Central memory CD8-positive, alpha-beta T cell (primary cell): Measurements from ENCODE around the gene SEZ6.
A peak's percentile ranks its signal among the peaks of the same experiment; 100 is the strongest.

Experiments used
- ATAC-seq: fragments of 150-1000 bp; cut with Tn5 transposase; replicated peaks from 2 replicates; pipeline ENCODE4 v1.10.0; 2022; ENCODE audit warnings: mild to moderate bottlenecking, moderate FRiP score, moderate number of reproducible peaks; ENCODE audit not compliant: poor library complexity, severe bottlenecking; ENCODE audit errors: extremely low read depth
- DNase-seq, 2 donors: peaks; one replicate each; pipeline ENCODE4 v3.0.0; 2021; ENCODE audit warnings: low spot score in 2 of 2
- H3K27ac Mint-ChIP-seq: one replicate; pipeline ENCODE4 v1.8.0; 2022; ENCODE audit warnings: low read depth, mild to moderate bottlenecking, moderate library complexity, mixed read lengths
- H3K27me3 Mint-ChIP-seq: one replicate; pipeline ENCODE4 v1.8.0; 2022; ENCODE audit warnings: mixed read lengths
- H3K36me3 Mint-ChIP-seq: one replicate; pipeline ENCODE4 v1.8.0; 2022; ENCODE audit warnings: mild to moderate bottlenecking, moderate library complexity, mixed read lengths; ENCODE audit not compliant: insufficient read depth
- H3K4me1 Mint-ChIP-seq: one replicate; pipeline ENCODE4 v1.8.0; 2022; ENCODE audit warnings: mixed read lengths
- H3K4me3 Mint-ChIP-seq: one replicate; pipeline ENCODE4 v1.8.0; 2022; ENCODE audit warnings: mild to moderate bottlenecking, moderate library complexity, mixed read lengths
- H3K9me3 Mint-ChIP-seq: one replicate; pipeline ENCODE4 v1.8.0; 2022; ENCODE audit warnings: mixed read lengths

The SEZ6 gene

DNA sequence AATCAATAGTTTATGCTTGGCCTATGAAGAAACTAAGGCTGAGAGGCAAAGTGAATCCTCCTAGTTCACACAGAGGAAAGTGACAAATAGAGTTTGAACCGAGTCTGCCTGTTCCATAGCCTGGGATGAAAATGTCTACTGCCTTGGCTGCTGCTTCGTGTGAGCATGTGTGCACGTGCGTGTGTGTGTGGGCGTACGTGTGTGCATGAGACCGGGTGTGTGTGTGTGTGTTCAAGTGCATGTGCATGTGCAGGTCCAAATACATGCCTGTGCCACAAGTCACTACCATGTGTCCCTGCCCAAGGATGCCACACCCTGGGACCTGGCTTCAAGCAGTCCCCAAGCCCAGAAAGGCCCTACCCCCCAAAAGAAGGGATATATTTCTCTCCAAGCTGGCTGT is 13.6 kb downstream of the SEZ6 start:
- Mint-ChIP-seq H3K27me3 (peaks cover 20% of the 10 kb centered on the region), H3K4me1 (no peaks in the 10 kb centered on the region), H3K4me3 (no peak overlapping the region), H3K36me3 (no peaks in the 10 kb centered on the region), H3K9me3 (no peaks in the 10 kb centered on the region), H3K27ac (no peak overlapping the region)
- ATAC-seq: no peak
- no peak for DNase-seq

DNA sequence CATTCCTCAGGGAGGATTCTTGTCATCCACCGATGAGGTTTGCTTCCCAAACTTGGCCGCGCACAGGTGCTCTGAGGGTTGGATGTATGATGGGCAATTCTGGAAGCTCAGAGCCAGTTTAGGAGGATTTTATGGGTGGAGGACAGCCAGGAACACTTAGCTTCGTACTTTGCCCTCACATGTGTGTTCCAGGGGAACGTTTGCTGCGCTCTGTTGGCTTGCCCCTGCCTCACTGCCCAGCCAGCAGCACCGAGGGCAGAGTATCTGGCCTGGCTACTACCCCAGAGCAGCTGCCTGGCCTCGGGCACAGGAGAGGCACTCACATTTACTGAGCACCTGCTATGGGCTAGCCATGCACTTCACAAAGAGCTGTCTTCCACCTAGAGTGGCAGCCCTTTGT is 14.1 kb downstream of the SEZ6 start:
- Mint-ChIP-seq H3K4me3 (no peak overlapping the region), H3K27ac (no peak overlapping the region), H3K4me1 (no peaks in the 10 kb centered on the region), H3K27me3 (peaks cover 16% of the 10 kb centered on the region), H3K36me3 (no peaks in the 10 kb centered on the region), H3K9me3 (no peaks in the 10 kb centered on the region)
- DNase-seq (no peak), ATAC-seq (no peak)

DNA sequence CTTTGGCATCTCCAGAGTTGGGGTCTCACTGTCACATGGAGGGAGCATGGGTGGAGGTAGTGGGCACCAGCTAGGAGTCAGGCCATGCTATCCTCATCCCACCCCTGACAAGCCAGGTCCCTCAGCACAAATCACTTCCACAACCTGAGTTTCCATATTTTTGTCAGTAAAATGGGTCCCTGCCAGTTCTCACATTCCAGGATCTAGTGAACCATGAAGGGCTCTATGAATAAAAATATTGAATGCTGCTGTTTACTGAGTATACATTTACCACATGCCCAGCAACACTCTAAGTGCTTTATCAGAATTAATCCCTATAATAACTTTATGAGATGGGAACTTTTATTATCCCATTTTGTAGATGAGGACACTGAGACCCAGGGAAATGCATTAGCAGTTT is 16.8 kb downstream of the SEZ6 start:
- H3K36me3 Mint-ChIP-seq: no peaks in the 10 kb centered on the region
- no peaks in the 10 kb centered on the region for H3K27me3 Mint-ChIP-seq
- no peak overlapping the region for H3K27ac Mint-ChIP-seq
- ATAC-seq (no peak), DNase-seq (no peak)
- no peaks in the 10 kb centered on the region for H3K9me3 Mint-ChIP-seq
- H3K4me1 Mint-ChIP-seq: no peaks in the 10 kb centered on the region
- no peak overlapping the region for H3K4me3 Mint-ChIP-seq

DNA sequence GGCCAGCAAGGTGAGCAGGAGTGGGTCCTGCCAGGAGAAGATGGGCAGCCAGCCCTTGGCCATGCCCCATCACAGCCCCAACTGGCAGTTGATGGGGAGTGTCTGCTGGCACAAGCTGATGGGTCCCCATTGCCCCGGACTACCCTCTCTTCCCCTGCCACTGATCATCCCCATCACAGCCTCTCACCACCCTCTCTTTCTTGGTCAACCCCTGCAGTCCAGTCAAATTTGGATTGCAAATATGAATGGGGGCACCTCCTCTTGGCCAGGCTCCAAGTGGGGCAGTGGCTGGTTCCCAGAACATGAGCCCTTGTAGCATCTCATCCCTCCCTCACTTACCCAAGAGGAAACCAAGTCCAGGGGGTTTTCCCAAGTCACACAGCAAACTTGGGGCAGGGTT is 17.4 kb downstream of the SEZ6 start:
- Mint-ChIP-seq H3K36me3 (no peaks in the 10 kb centered on the region), H3K4me1 (peaks cover 1% of the 10 kb centered on the region), H3K9me3 (no peaks in the 10 kb centered on the region), H3K27me3 (no peaks in the 10 kb centered on the region), H3K4me3 (no peak overlapping the region), H3K27ac (no peak overlapping the region)
- ATAC-seq (no peak), DNase-seq (no peak)

DNA sequence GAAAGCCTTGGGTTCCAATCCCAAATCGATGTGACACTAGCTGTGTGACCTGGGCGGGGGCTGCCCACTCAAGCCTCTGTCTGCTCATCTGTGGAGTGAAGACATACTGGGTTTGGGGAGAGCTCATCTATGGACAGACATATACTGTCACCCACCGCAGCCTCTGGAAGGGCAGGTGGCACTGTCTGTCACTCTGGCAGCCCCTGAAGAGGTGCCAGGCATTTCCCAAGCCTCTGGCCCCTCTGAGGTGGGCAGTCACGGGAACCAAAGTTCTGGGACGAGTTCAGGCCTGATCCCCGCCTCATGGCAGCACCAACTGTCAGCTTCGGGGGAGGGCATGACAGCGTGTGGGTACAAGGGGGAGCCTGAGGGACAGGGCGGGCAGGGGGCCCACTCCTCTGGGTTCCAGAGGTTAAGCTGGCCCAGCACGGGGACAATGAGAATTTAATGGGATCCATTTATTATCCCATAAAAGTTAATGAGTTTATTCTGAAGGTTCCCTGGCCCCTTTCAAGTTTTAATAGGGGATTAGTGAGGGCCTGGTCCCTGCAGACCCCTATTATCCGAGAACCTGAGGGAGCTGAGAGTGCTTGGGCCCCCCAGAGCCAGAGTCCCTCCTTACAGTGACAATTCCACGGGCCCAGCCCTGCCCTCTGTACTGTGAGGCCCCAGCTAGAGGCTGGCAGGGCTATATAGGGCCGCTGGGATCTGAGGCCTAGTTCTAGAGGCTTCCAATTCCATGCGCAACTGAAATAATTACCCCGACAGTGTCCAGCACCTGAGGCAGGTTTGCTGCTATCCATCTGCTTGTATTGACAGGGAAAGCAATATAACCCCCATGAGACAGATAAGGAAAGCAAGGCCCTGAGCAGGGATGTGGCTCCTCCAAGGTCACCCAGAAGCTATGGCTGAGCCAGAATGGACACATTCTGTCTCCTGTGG is 18.8 kb downstream of the SEZ6 start:
- Mint-ChIP-seq H3K27ac (no peak overlapping the region), H3K36me3 (peaks cover 5% of the 10 kb centered on the region), H3K4me1 (peaks cover 16% of the 10 kb centered on the region), H3K9me3 (no peaks in the 10 kb centered on the region), H3K27me3 (no peaks in the 10 kb centered on the region), H3K4me3 (no peak overlapping the region)
- DNase-seq: no peak
- ATAC-seq: no peak

DNA sequence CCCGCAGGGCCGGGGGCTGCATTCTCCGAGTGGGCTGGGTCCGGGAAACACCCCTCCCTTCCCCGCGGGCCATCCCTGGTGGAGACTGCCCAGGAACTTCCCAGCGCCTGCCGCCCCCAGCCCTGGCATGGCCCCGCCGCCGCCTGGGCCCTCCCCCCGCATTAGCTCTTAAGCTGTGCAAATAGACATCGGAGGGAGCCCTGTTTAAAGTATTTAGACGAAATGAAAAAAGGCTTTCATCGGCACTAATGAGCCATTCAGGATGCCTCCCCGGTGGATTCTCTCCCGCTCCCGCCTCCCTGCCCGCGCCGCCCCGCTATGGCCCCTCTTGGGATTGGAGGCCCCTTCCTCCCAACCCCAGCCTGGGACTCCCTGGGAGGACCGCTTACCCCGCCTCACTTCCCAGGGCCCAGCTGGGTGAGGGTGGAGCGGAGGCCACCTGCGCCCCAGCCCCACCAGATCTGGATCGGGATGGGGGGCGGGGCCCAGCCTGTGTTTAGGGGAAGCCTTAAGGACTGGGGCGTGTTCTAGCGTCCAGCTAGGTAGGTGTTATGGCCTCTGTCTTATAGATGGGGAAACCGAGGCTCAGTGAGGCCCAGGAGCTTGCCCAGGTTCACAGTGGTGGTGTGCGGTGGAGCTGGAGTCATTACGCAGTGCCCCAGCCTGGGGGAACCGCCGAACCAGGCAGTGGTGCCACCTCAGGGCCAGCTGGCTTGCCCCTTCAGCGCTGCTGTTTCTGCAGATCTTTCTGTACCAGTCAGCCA is 19.7 kb downstream of the SEZ6 start:
- no peak overlapping the region for H3K4me3 Mint-ChIP-seq
- peaks cover 5% of the 10 kb centered on the region for H3K36me3 Mint-ChIP-seq
- no peak overlapping the region for H3K27ac Mint-ChIP-seq
- H3K4me1 Mint-ChIP-seq: peaks cover 19% of the 10 kb centered on the region
- ATAC-seq (no peak), DNase-seq (no peak)
- H3K9me3 Mint-ChIP-seq: no peaks in the 10 kb centered on the region
- H3K27me3 Mint-ChIP-seq: no peaks in the 10 kb centered on the region

DNA sequence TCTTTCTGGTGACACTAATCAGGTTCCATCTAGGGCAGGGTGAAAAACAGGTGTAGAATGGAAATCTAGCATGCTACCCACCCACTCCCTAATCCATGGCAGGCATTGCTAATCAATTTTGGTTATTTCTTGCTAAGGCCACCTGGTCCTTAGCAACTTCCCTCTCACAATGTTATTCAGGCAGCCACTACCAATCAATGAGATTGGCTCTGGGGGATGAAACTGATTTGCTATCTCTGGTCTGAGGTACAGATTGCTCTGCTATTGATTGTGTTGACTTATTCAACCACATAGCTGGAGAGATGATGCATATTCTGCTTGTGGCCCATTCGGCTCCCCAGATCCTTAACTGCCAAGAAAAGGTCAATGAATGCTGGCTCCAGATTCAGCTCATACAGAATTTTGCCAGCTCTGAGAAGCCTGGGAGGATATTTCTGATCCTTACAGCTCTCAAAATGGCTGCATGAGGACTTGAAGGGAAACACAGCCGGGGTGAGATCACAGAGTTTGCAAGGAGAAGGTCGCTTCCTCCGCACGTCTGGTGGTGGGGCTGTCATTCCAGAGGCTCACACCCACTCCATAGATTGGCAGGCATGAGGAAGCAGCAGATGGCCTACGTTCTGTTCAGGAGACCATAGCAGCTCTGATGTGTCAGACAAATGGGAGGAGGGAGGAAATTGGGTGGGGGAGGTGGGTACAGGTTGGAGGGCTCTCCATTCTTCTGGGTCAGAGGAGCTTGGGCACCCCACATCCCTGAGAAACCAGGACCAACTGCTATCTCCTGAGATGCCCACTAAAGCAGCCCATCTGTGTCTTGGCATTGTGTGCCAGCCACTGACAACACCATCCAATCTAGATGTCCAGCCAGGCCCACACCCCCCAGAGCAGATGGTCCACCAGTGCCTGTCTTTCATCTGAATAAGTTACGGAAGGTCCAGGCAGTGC is 22.3 kb downstream of the SEZ6 start:
- no peak for ATAC-seq
- DNase-seq: no peak
- peaks cover 19% of the 10 kb centered on the region for H3K4me1 Mint-ChIP-seq
- H3K9me3 Mint-ChIP-seq: no peaks in the 10 kb centered on the region
- H3K36me3 Mint-ChIP-seq: peaks cover 5% of the 10 kb centered on the region
- H3K27ac Mint-ChIP-seq: peak overlapping the region; percentile 97
- H3K4me3 Mint-ChIP-seq: peak overlapping the region; percentile 27
- no peaks in the 10 kb centered on the region for H3K27me3 Mint-ChIP-seq

DNA sequence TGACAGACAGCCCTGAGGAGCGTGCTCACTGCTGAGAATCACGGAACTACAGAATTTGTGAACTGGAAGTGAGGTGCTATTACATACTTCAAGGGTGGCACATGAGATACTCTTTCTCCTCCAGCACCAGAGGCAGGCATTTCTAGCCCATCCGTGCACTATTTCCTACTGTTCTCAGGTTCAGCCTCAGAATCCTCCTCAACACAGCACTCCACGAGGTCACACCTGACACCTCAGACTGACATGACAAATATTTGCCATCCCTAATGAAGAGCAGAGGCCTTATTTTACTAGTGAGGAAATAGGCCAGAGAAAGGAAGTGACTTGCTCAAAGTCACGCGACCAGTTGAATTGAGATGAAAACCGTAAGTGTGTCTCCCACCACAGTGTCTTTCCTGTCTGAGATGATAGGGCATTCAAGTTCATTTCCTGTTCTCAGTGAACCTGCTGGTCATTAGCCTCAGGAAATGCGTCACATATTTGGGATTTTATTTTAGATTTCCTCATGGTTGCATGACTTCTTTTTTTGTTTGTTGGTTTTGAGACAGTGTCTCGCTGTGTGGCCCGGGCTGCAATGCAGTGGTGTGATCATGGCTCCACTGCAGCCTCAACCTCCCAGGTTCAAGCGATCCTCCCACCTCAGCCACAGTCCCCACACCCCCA is 23.6 kb downstream of the SEZ6 start:
- H3K4me3 Mint-ChIP-seq: peak overlapping the region; percentile 43
- H3K9me3 Mint-ChIP-seq: no peaks in the 10 kb centered on the region
- peaks cover 19% of the 10 kb centered on the region for H3K4me1 Mint-ChIP-seq
- ATAC-seq (peak; percentile 93), DNase-seq (peak; percentile 25 to 80)
- H3K36me3 Mint-ChIP-seq: peaks cover 5% of the 10 kb centered on the region
- peak overlapping the region; percentile 97 for H3K27ac Mint-ChIP-seq
- H3K27me3 Mint-ChIP-seq: peaks cover 8% of the 10 kb centered on the region

DNA sequence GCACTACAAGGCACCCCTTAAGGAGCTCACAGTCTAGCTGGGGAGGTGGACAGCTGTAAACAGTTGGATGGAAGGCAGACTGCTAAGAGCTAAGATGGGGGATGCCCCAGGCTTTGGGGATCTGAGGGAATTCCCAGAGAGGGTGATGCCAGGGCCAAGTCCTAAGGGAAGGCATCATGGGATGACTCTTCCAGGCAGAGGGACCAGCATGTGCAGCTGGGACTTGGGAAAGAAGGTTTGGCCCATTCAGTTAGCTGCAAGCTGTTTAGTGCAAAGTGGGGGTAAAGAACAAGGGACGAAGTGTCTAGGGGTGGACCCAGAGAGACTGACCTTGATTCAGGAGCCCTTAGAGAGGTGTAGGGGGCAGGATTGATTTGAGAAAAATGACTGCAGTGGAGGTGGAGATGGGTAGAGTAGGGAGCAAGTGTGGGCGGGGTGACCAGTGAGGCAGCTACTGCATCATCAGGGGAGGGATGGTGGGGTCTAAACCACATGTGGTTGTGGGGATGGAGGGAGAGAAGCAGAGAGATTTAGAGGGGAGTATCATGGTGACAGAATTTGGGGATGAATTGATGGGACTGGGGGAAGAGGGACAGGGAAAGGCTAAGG is 27.4 kb downstream of the SEZ6 start:
- Mint-ChIP-seq H3K4me3 (no peak overlapping the region), H3K27me3 (peaks cover 8% of the 10 kb centered on the region)

DNA sequence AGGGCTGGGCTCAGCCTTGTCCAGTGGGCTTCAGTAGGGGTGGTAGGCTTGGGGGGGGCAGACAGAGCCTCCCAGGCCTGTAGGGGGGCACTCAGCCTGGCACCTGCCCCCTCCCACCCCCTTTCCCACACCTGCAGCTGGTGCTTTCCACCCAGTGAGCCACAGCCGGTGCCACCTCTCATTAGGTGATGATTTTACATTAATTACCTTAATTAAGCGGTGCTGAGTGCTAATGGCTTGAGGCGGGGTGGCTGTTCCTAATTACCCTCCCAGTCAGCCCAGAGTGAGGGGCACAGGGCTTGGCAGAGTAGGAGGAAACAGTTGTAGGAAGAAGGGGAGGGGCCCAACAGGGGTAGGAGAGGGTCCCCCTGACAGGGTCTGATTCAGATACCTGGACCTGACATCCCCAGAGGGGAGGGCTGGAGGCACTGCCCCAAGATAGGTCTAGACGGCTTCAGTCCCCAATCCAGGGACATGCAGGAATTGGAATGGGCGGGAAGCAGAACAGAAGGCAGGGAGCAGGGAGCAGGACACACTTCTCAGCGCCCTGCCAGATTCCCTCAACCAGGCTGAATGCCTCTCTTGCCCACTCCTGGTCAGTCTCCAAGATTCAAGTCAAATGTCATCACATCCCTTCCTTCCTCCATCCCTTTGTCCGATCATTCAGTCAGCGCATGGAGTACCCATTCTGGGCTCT is 28.0 kb downstream of the SEZ6 start:
- peaks cover 11% of the 10 kb centered on the region for H3K4me1 Mint-ChIP-seq
- ATAC-seq (no peak), DNase-seq (no peak)
- no peaks in the 10 kb centered on the region for H3K9me3 Mint-ChIP-seq
- peaks cover 5% of the 10 kb centered on the region for H3K36me3 Mint-ChIP-seq
- H3K4me3 Mint-ChIP-seq: no peak overlapping the region
- H3K27ac Mint-ChIP-seq: peak overlapping the region; percentile 72
- peaks cover 8% of the 10 kb centered on the region for H3K27me3 Mint-ChIP-seq

More for the DNA sequence above, 27.4 kb downstream of the SEZ6 start:
- DNase-seq (no peak), ATAC-seq (no peak)
- H3K36me3 Mint-ChIP-seq: peaks cover 6% of the 10 kb centered on the region
- no peaks in the 10 kb centered on the region for H3K9me3 Mint-ChIP-seq
- peak overlapping the region; percentile 72 for H3K27ac Mint-ChIP-seq
- peaks cover 18% of the 10 kb centered on the region for H3K4me1 Mint-ChIP-seq

DNA sequence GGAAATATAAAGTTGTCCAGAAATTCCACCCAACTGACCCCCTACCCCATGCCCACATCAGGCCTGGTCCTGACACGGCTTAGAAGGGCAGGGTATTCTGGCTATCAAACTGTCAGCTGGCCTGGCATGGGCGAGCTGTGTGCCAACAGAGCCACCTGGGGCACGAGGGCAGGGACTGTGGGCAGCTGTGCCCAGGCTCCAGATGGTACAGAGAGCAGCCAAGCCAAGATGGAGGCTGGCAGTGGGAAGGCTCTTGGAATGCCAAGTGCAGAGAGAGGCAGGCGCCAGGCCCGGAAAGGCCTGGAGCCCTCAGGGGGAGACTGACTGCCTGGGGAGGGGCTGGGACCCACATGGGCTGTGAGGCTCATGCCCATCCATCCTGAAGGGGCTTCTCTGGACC is 30.2 kb downstream of the SEZ6 start:
- DNase-seq (no peak), ATAC-seq (no peak)
- H3K9me3 Mint-ChIP-seq: no peaks in the 10 kb centered on the region
- H3K36me3 Mint-ChIP-seq: peaks cover 2% of the 10 kb centered on the region
- peaks cover 8% of the 10 kb centered on the region for H3K27me3 Mint-ChIP-seq
- peaks cover under 1% of the 10 kb centered on the region for H3K4me1 Mint-ChIP-seq
- no peak overlapping the region for H3K4me3 Mint-ChIP-seq
- no peak overlapping the region for H3K27ac Mint-ChIP-seq
